ENCODE data around the gene CD52.
"Not testable (repeated sequence)": the region's sequence is repeated elsewhere in the genome, so short reads cannot be mapped to it uniquely, and the experiment has no call there.

The CD52 gene

GRCh38 chr1:26297057-26297790, 20.5 kb upstream of the CD52 start:
- in situ Hi-C loops (cut with MboI; ENCODE audit: low sequenced_read_pairs): no loop called here

GRCh38 chr1:26297791-26298124, 20.0 kb upstream of the CD52 start:
- in situ Hi-C loops (cut with MboI; ENCODE audit: low sequenced_read_pairs): no loop called here

GRCh38 chr1:26300578-26301275, 17.0 kb upstream of the CD52 start:
- in situ Hi-C loops (cut with MboI; ENCODE audit: low sequenced_read_pairs): no loop called here

GRCh38 chr1:26302733-26303405, 14.9 kb upstream of the CD52 start:
- in situ Hi-C loops (cut with MboI; ENCODE audit: low sequenced_read_pairs): no loop called here

- in situ Hi-C loops (cut with MboI; ENCODE audit: low sequenced_read_pairs): no loop called here
Measured at GRCh38 chr1:26305667-26306289, 12.0 kb upstream of the CD52 start.

GRCh38 chr1:26306290-26307229, 11.2 kb upstream of the CD52 start, which contains the start of gene UBXN11:
Gene UBXN11 (minus strand): TSS chr1:26306636. CDS start chr1:26302883, 3,753 bp downstream.
- in situ Hi-C loops (cut with MboI; ENCODE audit: low sequenced_read_pairs): no loop called here

- in situ Hi-C loops (cut with MboI; ENCODE audit: low sequenced_read_pairs): no loop called here
Measured at GRCh38 chr1:26307363-26307781, 10.4 kb upstream of the CD52 start.

GRCh38 chr1:26307966-26308899, 9.5 kb upstream of the CD52 start:
- in situ Hi-C loops (cut with MboI; ENCODE audit: low sequenced_read_pairs): not testable (repeated sequence)

GRCh38 chr1:26314501-26314900, 3.3 kb upstream of the CD52 start:
- in situ Hi-C loops (cut with MboI; ENCODE audit: low sequenced_read_pairs): no loop called here

- in situ Hi-C loops (cut with MboI; ENCODE audit: low sequenced_read_pairs): no loop called here
Measured at GRCh38 chr1:26315874-26316850, 1.6 kb upstream of the CD52 start.

- in situ Hi-C loops (cut with MboI; ENCODE audit: low sequenced_read_pairs): no loop called here
Measured at GRCh38 chr1:26317146-26317545, 612 bp upstream of the CD52 start.

GRCh38 chr1:26318338-26319064, 743 bp downstream of the CD52 start:
- in situ Hi-C loops (cut with MboI; ENCODE audit: low sequenced_read_pairs): no loop called here

GRCh38 chr1:26320896-26321295, 3.1 kb downstream of the CD52 start:
- in situ Hi-C loops (cut with MboI; ENCODE audit: low sequenced_read_pairs): loop anchor here (5.0 kb wide), 1 partner anchor 34 kb away; no protein-coding TSS in a partner anchor

GRCh38 chr1:26321315-26322041, 3.7 kb downstream of the CD52 start:
- in situ Hi-C loops (cut with MboI; ENCODE audit: low sequenced_read_pairs): loop anchor here (5.0 kb wide), 1 partner anchor 34 kb away; no protein-coding TSS in a partner anchor

- in situ Hi-C loops (cut with MboI; ENCODE audit: low sequenced_read_pairs): loop anchor here (5.0 kb wide), 1 partner anchor 35 kb away; no protein-coding TSS in a partner anchor
Measured at GRCh38 chr1:26322042-26322331, 4.2 kb downstream of the CD52 start.

- in situ Hi-C loops (cut with MboI; ENCODE audit: low sequenced_read_pairs): loop anchor here (5.0 kb wide), 1 partner anchor 36 kb away; no protein-coding TSS in a partner anchor
Measured at GRCh38 chr1:26323382-26323781, 5.6 kb downstream of the CD52 start.

GRCh38 chr1:26324550-26324949, 6.8 kb downstream of the CD52 start:
- in situ Hi-C loops (cut with MboI; ENCODE audit: low sequenced_read_pairs): loop anchor here (5.0 kb wide), 1 partner anchor 37 kb away; no protein-coding TSS in a partner anchor

Data from HL-60/S4 (cell line).